NCI-H1436 (cell line): ENCODE measurements around the gene LIN7B.

Experiments
- DNase-seq: peaks from one replicate; lab custom pipeline; 2025; lab: John Stamatoyannopoulos, UW

LIN7B gene

GRCh38 chr19:49165111-49165750, 51.1 kb downstream of the LIN7B start:
- DNase-seq: no peak

DNA sequence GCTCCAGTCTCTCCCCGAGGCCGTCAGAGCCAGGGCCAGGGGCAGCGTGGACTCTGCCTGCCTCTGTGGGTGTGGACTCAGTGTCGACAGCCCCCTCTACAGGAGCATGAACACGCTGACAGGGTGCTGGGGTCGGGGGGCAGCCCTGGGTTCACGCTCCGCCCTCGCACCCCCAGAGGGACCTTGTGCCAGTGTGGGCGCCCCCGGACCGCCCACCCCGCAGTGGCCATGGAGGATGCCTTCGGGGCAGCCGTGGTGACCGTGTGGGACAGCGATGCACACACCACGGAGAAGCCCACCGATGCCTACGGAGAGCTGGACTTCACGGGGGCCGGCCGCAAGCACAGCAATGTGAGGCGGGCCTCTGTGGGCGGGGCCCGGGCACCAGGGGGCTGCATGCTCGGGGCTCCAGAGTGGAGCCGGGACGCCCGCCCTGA, 51.7 kb downstream of the LIN7B start:
- no peak for DNase-seq

DNA sequence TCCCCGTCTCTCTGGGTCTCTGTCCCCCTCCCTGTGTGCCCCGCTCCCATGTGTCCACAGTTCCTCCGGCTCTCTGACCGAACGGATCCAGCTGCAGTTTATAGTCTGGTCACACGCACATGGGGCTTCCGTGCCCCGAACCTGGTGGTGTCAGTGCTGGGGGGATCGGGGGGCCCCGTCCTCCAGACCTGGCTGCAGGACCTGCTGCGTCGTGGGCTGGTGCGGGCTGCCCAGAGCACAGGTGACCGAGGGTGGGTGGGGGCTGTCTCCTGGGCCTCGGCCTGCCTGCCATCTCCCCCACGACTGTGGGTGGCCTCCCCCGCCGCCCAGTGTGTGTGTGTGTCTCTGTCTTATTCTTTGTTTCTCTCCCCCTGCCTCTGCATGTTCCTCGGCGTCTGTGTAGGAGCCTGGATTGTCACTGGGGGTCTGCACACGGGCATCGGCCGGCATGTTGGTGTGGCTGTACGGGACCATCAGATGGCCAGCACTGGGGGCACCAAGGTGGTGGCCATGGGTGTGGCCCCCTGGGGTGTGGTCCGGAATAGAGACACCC, 53.8 kb downstream of the LIN7B start:
- DNase-seq: no peak
